ENCODE measurements around the gene XPR1.

DNA sequence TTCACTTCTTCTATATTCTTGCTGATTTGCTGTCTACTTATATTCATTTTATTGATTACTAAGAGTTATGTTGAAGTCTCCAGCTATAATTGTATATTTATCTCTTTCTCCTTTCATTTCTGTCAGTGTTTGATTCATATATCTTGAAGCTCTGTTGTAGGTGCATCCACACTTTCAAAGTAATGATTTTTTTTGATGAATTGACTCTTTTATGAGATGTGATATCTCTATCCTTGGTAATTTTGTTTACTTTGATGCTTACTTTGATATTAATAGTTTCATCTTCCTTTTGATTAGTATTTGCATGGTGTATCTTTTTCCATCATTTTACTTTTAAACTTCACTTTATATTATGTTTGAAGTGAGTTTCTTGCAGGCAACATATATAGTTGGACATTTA, 110.8 kb downstream of the XPR1 start:
- TF ChIP-seq, protein P1, sequence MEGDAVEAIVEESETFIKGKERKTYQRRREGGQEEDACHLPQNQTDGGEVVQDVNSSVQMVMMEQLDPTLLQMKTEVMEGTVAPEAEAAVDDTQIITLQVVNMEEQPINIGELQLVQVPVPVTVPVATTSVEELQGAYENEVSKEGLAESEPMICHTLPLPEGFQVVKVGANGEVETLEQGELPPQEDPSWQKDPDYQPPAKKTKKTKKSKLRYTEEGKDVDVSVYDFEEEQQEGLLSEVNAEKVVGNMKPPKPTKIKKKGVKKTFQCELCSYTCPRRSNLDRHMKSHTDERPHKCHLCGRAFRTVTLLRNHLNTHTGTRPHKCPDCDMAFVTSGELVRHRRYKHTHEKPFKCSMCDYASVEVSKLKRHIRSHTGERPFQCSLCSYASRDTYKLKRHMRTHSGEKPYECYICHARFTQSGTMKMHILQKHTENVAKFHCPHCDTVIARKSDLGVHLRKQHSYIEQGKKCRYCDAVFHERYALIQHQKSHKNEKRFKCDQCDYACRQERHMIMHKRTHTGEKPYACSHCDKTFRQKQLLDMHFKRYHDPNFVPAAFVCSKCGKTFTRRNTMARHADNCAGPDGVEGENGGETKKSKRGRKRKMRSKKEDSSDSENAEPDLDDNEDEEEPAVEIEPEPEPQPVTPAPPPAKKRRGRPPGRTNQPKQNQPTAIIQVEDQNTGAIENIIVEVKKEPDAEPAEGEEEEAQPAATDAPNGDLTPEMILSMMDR (IDR thresholded peaks at IDR 0.05) = no peak
- no peak for TF ChIP-seq POLR2A (IDR thresholded peaks at IDR 0.05)
